ENCODE data around the gene C19orf12.

DNA sequence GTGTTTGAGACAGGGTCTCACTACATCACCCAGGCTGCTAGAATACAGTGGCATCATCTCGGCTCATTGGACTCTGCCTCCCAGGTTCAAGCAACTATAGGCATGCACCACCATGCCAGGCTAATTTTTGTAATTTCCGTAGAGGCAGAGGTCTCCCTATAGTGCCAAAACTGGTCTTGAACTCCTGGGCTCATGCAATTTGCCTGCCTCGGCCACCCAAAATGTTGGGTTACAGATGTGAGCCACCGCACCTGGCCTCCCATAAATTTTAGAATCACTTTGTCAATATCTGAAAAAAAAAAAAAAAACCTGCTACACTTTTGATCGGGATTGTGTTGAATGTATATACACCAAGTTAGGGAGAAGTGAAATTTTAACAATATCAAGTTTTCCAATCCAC lies 61.7 kb downstream of the C19orf12 start:
- TF ChIP-seq, protein P1, sequence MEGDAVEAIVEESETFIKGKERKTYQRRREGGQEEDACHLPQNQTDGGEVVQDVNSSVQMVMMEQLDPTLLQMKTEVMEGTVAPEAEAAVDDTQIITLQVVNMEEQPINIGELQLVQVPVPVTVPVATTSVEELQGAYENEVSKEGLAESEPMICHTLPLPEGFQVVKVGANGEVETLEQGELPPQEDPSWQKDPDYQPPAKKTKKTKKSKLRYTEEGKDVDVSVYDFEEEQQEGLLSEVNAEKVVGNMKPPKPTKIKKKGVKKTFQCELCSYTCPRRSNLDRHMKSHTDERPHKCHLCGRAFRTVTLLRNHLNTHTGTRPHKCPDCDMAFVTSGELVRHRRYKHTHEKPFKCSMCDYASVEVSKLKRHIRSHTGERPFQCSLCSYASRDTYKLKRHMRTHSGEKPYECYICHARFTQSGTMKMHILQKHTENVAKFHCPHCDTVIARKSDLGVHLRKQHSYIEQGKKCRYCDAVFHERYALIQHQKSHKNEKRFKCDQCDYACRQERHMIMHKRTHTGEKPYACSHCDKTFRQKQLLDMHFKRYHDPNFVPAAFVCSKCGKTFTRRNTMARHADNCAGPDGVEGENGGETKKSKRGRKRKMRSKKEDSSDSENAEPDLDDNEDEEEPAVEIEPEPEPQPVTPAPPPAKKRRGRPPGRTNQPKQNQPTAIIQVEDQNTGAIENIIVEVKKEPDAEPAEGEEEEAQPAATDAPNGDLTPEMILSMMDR (IDR thresholded peaks at IDR 0.05; ENCODE audit: low read length), result no peak
- no peak for TF ChIP-seq EZH2 (IDR thresholded peaks at IDR 0.05; ENCODE audit: borderline replicate concordance, low read length)

Data from OCI-LY1 (cell line).